Activated effector memory CD4-positive, alpha-beta T cell treated with anti-CD3 and anti-CD28 coated beads, Interleukin-2, amount 50 U/mL, for 16 hours (primary cell): Measurements from ENCODE around the gene LTF.
"Not testable (repeated sequence)": the region's sequence is repeated elsewhere in the genome, so short reads cannot be mapped to it uniquely, and the experiment has no call there.

Experiments
- DNase-seq: peaks from one replicate; pipeline ENCODE4 v3.0.0-alpha.2; 2020

Gene LTF

DNA sequence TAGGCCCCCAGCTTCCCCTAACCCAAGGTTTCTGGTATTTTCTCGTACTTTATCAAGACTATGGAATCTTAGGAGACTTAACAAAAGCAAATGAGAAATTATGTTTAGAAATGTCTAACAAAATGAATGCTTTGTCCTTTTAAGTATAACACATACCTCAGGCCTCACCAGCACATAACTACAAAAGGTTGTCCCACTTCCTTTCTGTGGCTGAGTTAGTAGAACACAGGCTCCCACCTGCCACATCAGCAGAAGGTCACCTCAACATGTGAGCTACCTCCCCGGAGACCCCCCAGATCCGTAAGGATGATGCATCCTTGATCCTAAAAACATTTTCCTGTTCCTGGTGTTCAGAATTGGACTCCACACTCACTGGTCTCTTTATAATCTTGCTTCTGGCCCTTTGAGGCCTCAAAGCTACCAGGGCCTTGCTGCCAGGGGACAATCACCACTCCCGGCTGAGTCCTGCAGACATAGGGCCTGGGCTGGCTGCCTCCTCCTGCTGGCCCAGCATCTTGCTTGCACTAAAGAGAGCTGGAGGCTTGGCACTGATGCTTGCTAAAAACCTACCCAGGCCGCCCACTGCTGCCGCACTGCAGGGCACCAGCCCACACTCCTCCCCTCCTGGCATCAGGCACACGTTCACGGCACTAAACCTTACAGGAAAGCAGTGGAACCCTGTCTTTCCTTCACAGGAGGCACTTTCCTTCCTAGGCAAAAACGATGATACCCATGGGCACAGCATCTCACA is 54.8 kb downstream of the LTF start:
- no peak for DNase-seq

GRCh38 chr3:46408853-46409252 is 55.9 kb downstream of the LTF start:
- no peak for DNase-seq

- no peak for DNase-seq
These were observed 56.7 kb downstream of the LTF start for GRCh38 chr3:46407970-46408369.

- DNase-seq, result peak; percentile 69
These were observed 57.7 kb downstream of the LTF start, which contains the start of the genes CCR5AS and CCRL2 for GRCh38 chr3:46406788-46407611. TSS of gene CCR5AS (minus strand) at chr3:46407066. TSS of gene CCRL2 (plus strand) at chr3:46407259. CDS start at chr3:46408080, 821 bp downstream.

DNA sequence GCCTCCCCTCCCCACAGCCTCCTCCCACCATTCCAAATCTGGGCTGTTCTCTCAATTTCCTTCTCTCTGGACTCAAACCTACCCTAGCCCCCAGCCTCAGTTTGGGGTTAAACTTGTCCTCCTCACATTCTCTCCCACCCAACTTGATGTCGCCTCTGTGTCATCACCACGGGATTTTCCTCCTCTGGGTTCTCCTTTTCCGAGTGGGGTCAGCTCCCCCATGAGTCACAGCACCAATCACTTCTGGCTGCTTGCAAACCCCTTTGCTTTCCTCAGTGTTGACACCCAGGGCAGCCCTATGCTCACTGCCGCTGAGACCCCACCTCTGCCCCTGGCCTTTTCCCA is 58.3 kb downstream of the LTF start:
- DNase-seq, result no peak

DNA sequence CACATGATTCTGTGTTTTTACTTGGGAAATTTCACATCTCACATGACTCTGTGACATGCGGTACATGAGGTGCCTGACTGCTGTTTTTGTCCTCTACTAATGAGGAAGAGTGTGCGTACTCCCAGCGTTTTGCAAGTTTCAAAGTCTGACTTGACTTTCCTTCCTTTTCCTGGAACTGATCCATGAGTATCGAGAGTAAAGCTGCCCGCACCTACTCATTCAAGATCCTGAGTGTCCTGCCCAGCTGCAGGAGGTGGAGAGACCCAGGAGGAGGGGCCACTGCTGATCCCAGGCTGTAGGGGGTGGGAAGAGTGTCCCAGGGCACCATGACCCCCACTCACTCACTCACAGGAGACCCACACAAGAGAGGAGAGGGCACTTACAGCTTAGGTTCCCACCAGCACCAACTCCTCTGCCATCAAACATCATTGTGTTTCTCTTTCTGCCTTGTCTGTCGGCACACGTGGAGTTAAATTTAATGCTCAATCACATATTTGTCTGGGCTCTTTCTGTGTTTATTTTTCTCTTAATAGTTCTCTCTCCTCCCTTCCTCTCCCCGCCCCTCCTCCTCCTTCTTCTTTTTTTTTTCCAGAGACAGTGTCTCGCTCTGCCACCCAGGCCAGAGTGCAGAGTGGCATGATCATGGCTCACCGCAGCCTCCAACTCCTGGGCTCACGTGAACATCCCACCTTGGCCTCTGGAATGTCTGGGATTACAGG is 59.2 kb downstream of the LTF start:
- no peak for DNase-seq

DNA sequence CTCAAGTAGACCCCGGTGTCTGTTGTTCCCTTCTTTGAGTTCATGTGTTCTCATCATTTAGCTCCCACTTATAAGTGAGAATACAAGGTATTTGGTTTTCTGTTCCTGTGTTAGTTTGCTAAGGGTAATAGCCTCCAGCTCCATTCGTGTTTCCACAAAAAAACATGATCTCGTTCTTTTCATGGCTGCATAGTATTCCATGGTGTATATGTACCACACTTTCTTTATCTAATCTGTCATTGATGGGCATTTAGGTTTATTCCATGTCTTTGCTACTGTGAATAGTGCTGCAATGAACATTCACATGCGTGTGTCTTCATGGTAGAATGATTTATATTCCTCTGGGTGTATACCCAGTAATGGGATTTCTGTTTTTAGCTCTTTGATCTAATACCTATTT is 61.8 kb downstream of the LTF start:
- DNase-seq, result not testable (repeated sequence)

DNA sequence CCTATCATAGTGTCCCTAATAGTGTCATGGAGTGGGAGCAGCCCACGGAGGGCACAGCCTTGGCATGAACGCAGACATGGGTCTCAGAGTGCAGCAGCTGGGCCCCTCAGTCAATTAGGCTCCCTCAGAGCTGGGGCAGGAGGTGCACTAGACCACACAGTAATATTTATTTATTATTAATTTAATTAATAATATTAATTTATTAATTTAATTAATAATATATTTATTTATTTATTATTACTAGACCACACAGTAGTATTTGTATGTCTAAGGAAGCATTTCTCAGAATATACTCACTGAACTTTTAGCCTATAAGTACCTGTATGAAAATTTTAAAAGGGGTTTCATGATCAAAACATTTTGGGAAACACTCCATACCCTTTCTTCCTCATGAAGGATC is 63.1 kb downstream of the LTF start:
- no peak for DNase-seq

- no peak for DNase-seq
These were observed 63.9 kb downstream of the LTF start for GRCh38 chr3:46400846-46401245.

DNA sequence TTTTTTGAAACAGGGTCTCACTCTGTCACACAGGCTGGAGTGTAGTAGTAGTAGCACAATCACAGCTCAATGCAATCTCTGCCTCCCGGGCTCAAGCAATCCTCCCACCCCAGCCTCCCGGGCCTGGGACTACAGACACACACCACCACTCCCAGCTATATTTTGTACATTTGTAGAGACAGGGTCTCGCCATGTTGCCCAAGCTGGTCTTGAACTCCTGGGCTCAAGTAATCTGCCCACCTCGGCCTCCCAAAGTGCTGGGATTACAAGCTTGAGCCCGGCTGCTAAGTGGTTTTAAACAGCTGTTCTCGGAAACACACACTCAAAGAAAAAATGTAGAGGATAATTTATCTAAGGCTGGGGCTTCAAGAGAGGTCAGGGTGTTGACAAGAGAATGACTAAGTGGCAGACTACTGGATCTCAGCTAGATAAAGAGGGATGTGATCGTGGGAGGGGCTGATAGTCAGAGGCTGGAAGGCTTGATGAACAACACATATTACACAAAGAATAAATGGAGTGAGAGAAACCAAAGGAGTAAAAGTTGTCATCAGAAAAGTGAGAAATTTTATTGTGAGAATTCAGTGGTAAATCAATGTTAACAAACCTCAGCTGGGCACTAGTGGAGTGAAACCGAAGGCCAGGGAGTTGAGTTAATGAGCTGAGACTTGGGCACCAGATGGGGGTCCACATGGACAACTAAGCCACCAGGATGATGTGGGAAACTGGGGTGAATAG is 64.5 kb downstream of the LTF start:
- no peak for DNase-seq

DNA sequence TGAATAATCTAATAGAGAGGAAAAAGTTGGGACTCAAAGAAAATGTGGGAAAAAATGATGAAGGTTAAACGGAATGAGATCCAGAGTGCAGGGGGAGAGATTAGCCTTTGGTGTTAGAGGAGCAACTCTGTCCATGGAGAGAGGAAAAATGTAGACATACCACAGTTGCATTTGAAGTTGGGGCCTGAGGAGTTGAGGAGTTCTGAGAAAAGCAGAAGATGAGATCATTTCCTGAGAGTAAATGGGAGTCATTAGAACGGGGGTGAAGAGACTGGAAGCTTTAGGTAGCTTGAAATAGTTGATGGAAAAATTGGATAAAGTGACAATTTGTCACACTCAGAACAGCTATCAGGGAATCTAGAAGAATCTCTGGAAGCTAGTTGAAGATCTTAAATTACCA is 65.1 kb downstream of the LTF start:
- no peak for DNase-seq

- no peak for DNase-seq
These were observed 65.6 kb downstream of the LTF start for GRCh38 chr3:46399098-46399497.

- DNase-seq, result no peak
These were observed 66.3 kb downstream of the LTF start for GRCh38 chr3:46398186-46398955.

DNA sequence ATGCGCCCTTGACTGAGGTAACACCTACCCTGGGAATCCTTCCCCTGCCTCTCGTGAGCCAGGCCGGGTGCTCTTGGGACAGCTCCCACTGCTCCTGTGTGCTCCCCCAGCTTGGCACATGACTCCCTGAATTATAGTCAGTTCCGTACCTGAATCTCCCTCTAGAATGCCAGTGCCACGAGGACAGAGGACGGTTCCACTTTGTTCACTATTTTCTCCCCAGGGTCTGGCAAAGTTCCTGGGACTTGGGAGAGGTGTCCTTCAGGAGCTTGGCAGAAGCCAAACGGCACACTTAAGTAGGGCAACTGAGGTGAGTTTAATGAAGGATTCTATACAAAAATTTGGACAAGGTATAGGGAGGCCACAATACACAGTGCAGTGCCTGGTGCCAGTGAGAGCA is 67.6 kb downstream of the LTF start:
- DNase-seq, result no peak

- DNase-seq, result no peak
These were observed 68.8 kb downstream of the LTF start for GRCh38 chr3:46395766-46396530.

DNA sequence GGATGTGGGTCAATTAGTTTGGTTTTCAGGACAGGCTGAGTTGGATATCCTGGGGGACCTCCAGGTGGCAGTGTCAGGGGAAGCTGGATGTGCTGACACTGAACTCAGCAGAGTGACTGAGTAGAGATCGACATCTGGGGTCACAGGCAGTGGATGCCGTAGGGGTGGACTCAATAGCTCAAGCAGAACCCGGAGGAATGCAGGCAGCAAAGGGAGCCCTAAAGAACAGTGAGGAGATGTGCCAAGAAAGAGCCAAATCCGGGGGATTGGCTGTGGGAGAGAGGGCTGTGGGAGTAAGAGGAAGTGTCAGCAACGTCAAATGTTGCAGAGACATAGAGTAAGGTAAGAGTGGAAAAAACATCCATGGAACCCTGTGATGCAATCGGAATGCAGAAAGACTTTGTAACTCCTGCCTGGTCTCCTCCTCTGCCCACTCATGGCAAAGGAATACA is 69.5 kb downstream of the LTF start:
- no peak for DNase-seq

DNA sequence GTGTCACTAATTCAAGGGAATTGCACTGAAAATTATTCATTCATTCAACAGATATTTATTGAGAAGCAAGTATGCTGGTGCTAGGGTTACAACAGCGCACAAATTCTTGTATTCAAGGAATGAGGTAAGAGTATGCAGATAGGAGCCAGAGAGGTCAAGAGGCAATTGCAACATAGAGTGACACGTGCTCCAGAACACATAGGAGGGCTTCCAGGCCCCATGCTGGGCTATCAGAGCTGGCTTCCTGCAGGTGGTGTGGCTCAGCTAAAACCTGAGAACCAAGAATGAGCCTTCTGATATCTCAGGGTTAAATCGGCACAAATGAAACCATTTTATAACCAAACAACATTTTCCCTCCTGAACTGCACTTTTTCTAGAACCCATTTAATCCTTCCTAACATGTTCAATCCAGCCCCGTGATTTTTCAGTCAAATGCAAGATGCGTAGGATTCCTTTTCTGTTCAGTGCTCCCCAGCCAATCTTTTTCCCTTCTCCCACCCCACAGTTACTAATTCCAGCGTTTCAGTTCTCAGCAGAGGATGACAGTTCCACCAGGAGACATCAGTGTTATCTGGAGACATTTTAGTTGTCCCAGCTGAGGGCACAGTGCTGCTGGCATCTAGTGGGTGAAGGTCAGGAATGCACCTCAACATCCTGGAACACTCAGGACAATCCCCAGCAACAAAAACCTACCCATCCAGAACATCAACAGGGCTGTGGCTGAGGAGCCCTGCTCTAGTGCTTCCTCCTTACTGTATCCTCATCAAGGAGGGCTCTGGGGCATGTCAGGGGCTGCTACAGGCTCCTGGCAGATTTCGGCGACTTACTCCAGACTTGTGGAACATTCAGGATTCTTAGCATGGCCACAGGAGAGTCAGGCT is 70.9 kb downstream of the LTF start:
- no peak for DNase-seq

GRCh38 chr3:46393011-46393410 is 71.7 kb downstream of the LTF start:
- DNase-seq, result no peak

DNA sequence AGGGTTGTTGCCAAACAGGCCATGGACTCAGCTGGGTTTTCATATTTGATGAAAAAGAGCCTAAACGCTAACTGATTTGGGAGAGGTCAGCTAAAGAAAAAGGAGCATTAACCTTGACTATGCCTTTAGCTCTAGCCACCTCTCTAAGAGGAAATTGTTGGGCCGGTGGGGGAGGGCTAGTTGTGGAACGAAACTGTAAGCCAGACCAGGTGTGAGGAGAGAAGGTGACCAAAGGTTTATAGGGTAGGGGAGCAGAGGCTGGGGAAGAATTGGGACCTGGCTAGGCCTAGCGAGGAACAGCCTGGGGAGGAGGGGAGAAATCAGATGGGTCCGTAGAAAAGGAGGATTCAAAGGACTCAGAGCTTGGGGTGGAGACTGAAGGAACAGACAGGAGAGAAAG is 73.2 kb downstream of the LTF start:
- DNase-seq, result not testable (repeated sequence)

- no peak for DNase-seq
These were observed 75.4 kb downstream of the LTF start for GRCh38 chr3:46389306-46389705.
